ENCODE results near the gene TSPAN18.

TSPAN18 gene

GRCh38 chr11:44799012-44799411, 72.2 kb downstream of the TSPAN18 start:
- no peak for DNase-seq
- peaks cover 3% of the 10 kb centered on the region; the same call in 1 of the 2 replicates for H3K27me3 ChIP-seq (replicated peaks; ENCODE audit: insufficient read depth, low read length)

DNA sequence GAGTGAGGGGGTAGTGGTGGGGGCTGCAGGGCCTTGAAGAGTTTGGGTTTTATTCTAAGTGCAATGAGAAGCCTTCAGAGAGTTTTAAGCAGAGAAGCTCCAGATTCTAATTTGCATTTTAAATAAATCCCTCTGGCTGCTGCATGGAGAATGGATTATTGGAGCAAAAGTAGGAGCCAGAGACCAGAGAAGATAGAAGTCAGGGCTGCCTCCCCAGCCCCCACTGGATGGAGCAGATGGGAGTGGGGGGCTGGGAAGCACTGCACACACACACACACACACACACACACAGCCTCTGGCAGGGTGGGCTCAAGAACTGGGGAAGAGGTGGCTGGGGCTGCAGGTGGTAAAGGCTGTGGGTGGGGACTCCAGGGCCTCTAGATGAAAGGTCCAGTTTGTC, 75.6 kb downstream of the TSPAN18 start:
- H3K9me2 ChIP-seq (replicated peaks; ENCODE audit: insufficient read depth, low read length) = no peaks in the 10 kb centered on the region
- H3K36me3 ChIP-seq (replicated peaks; ENCODE audit: insufficient read depth, low read length) = no peaks in the 10 kb centered on the region
- H3K4me3 ChIP-seq (ENCODE audit: low read length) = no peak overlapping the region
- no peaks in the 10 kb centered on the region for H3K79me2 ChIP-seq (ENCODE audit: low read length)
- no peak for DNase-seq
- TF ChIP-seq EZH2phosphoT487 (IDR thresholded peaks at IDR 0.05; ENCODE audit: low read length) (no peak), CTCF (IDR thresholded peaks at IDR 0.05; ENCODE audit: low read length) (no peak), EZH2 (optimal IDR thresholded peaks at IDR 0.05; ENCODE audit: low read depth, low read length) (no peak)
- no peaks in the 10 kb centered on the region for H3K4me1 ChIP-seq (ENCODE audit: low read length)
- no peak overlapping the region for H2AFZ ChIP-seq (ENCODE audit: low read length)
- H3F3A ChIP-seq (ENCODE audit: insufficient read depth, low read length) = no peaks in the 10 kb centered on the region
- no peak overlapping the region for H3K9ac ChIP-seq (ENCODE audit: low read length)
- H3K27ac ChIP-seq (ENCODE audit: low read length) = no peak overlapping the region
- no peak overlapping the region for H3K4me2 ChIP-seq (ENCODE audit: low read depth, low read length)
- no peaks in the 10 kb centered on the region for H4K20me1 ChIP-seq (ENCODE audit: insufficient read depth, low read length)
- 0 out of 2 replicates have a peak, but pooled peaks cover 3% of the 10 kb centered on the region for H3K27me3 ChIP-seq (replicated peaks; ENCODE audit: insufficient read depth, low read length)
- no peaks in the 10 kb centered on the region for H3K9me3 ChIP-seq (replicated peaks; ENCODE audit: insufficient read depth, low read length)

More at GRCh38 chr11:44799012-44799411, 72.2 kb downstream of the TSPAN18 start:
- Histone ChIP-seq H3K4me1 (ENCODE audit: low read length) (no peaks in the 10 kb centered on the region), H3K27ac (ENCODE audit: low read length) (no peak overlapping the region), H4K20me1 (ENCODE audit: insufficient read depth, low read length) (no peaks in the 10 kb centered on the region), H3K9me2 (replicated peaks; ENCODE audit: insufficient read depth, low read length) (no peaks in the 10 kb centered on the region), H3K9ac (ENCODE audit: low read length) (no peak overlapping the region), H3F3A (ENCODE audit: insufficient read depth, low read length) (no peaks in the 10 kb centered on the region), H2AFZ (ENCODE audit: low read length) (no peak overlapping the region), H3K36me3 (replicated peaks; ENCODE audit: insufficient read depth, low read length) (no peaks in the 10 kb centered on the region), H3K4me2 (ENCODE audit: low read depth, low read length) (no peak overlapping the region), H3K4me3 (ENCODE audit: low read length) (no peak overlapping the region), H3K9me3 (replicated peaks; ENCODE audit: insufficient read depth, low read length) (no peaks in the 10 kb centered on the region), H3K79me2 (ENCODE audit: low read length) (no peaks in the 10 kb centered on the region)
- TF ChIP-seq EZH2phosphoT487 (IDR thresholded peaks at IDR 0.05; ENCODE audit: low read length) (no peak), CTCF (IDR thresholded peaks at IDR 0.05; ENCODE audit: low read length) (no peak), EZH2 (optimal IDR thresholded peaks at IDR 0.05; ENCODE audit: low read depth, low read length) (no peak)

DNA sequence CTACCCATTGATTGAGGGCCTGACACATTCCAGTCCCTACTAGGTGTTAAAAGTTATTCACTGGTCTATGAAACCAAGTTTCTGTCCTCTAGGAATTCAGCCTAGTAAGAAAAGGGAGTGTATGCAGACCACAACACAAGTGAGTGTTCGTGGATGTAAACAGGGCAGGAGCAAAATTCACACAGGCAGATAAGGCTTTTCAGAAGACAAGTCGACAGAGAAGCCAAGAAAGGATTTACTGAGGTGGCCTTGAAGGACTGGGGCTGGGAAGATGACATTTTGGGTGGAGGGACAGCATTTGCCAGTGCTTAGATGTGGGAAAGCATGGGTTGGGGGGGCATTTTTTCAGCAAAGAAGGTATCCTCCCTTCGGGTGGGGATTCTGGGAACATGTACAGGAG, 76.2 kb downstream of the TSPAN18 start:
- Histone ChIP-seq H3K27ac (ENCODE audit: low read length) (no peak overlapping the region), H3K36me3 (replicated peaks; ENCODE audit: insufficient read depth, low read length) (no peaks in the 10 kb centered on the region), H3K9ac (ENCODE audit: low read length) (no peak overlapping the region), H3K4me2 (ENCODE audit: low read depth, low read length) (no peak overlapping the region), H2AFZ (ENCODE audit: low read length) (no peak overlapping the region), H3K27me3 (replicated peaks; ENCODE audit: insufficient read depth, low read length) (no peaks in the 10 kb centered on the region), H3K4me3 (ENCODE audit: low read length) (no peak overlapping the region), H3K9me3 (replicated peaks; ENCODE audit: insufficient read depth, low read length) (no peaks in the 10 kb centered on the region), H3K4me1 (ENCODE audit: low read length) (no peaks in the 10 kb centered on the region), H3F3A (ENCODE audit: insufficient read depth, low read length) (no peaks in the 10 kb centered on the region), H4K20me1 (ENCODE audit: insufficient read depth, low read length) (no peaks in the 10 kb centered on the region), H3K9me2 (replicated peaks; ENCODE audit: insufficient read depth, low read length) (no peaks in the 10 kb centered on the region), H3K79me2 (ENCODE audit: low read length) (no peaks in the 10 kb centered on the region)
- no peak for DNase-seq
- no peak for TF ChIP-seq EZH2phosphoT487 (IDR thresholded peaks at IDR 0.05; ENCODE audit: low read length)
- no peak for TF ChIP-seq EZH2 (optimal IDR thresholded peaks at IDR 0.05; ENCODE audit: low read depth, low read length)
- TF ChIP-seq CTCF (IDR thresholded peaks at IDR 0.05; ENCODE audit: low read length) = no peak
